Endothelial cell of umbilical vein (primary cell): Measurements from ENCODE around the gene CRKL. TPM values are rescaled to one million over a fixed set of nuclear protein-coding genes. Genes with fewer than 3 reads are reported as not detected.
A peak's percentile ranks its signal among the peaks of the same experiment; 100 is the strongest.

ENCODE experiments used
- BruUV-seq: library from RNA; stranded (reverse); fragments of 400-500 nt; replicated peaks from 2 replicates; lab custom pipeline; 2021; lab: Mats Ljungman, UMichigan
- CTCF ChIA-PET: fragments of 300-600, 350-600 bp; sonication (Branson Sonifier 250); formaldehyde crosslinking; loops from one replicate; lab custom pipeline; 2021; ENCODE audit warnings: antibody characterized with exemption, inconsistent platforms; lab: Charles Lee
- POLR2A ChIA-PET: fragments of 300-600, 350-600 bp; sonication (Branson Sonifier 250); formaldehyde crosslinking; loops from one replicate; lab custom pipeline; 2021; ENCODE audit warnings: antibody characterized with exemption, inconsistent platforms; lab: Charles Lee
- DNase-seq: peaks from one replicate; pipeline ENCODE4 v3.0.0-alpha.2; 2011; ENCODE audit warnings: low read depth, low spot score
- FAIRE-seq: peaks from 2 replicates; lab custom pipeline; 2011; peaks lifted over from hg19 to GRCh38; lab: Jason Lieb, UNC
- H2AFZ ChIP-seq: 2 replicates; pipeline ENCODE4 v1.6.0; 2012; ENCODE audit warnings: low read depth, low read length, control low read depth, inconsistent platforms
- H3K27ac ChIP-seq: 2 replicates; pipeline ENCODE4 v1.5.1; 2011; ENCODE audit warnings: low read depth, mild to moderate bottlenecking, control low read depth, low read length, moderate library complexity; ENCODE audit not compliant: insufficient read depth
- H3K27me3 ChIP-seq, 2 experiments: 2 replicates each; pipeline versions ENCODE4 v1.6.0 to v1.6.1; 2011; ENCODE audit warnings: low read length in 2 of 2, mixed read lengths in 1 of 2; ENCODE audit not compliant: control insufficient read depth in 2 of 2, insufficient read depth in 2 of 2
- H3K36me3 ChIP-seq, 2 experiments: 2 replicates in 1 of 2; 3 replicates in 1 of 2; pipeline ENCODE4 v1.5.1; 2011; ENCODE audit warnings: low read length in 2 of 2, mild to moderate bottlenecking in 1 of 2, moderate library complexity in 1 of 2; ENCODE audit not compliant: control insufficient read depth in 2 of 2, insufficient read depth in 2 of 2; ENCODE audit errors: extremely low read depth in 1 of 2
- H3K4me1 ChIP-seq: 3 replicates; pipeline ENCODE4 v1.5.1; 2011; ENCODE audit warnings: mild to moderate bottlenecking, low read length; ENCODE audit not compliant: control insufficient read depth, insufficient read depth; ENCODE audit errors: extremely low read depth
- H3K4me2 ChIP-seq: 2 replicates; pipeline ENCODE4 v1.6.1; 2011; ENCODE audit warnings: low read length, control low read depth, mixed read lengths; ENCODE audit not compliant: insufficient read depth
- H3K4me3 ChIP-seq, 3 experiments: fragments of 200-600 bp in 1 of 3; sonication (generic), shearing (Covaris generic) in 1 of 3; replicated peaks in 1 of 3; 2 replicates each; pipeline ENCODE4 v1.5.1; 2011 to 2016; ENCODE audit warnings: control low read depth in 3 of 3, low read length in 3 of 3, mild to moderate bottlenecking in 2 of 3, inconsistent platforms in 1 of 3, low read depth in 1 of 3, moderate library complexity in 1 of 3; ENCODE audit not compliant: insufficient read depth in 1 of 3
- H3K79me2 ChIP-seq: 2 replicates; pipeline ENCODE4 v1.6.0; 2012; ENCODE audit warnings: low read length, inconsistent platforms; ENCODE audit not compliant: control insufficient read depth, insufficient read depth
- H3K9ac ChIP-seq: replicated peaks from 2 replicates; pipeline ENCODE3; 2011; ENCODE audit warnings: low read length, control low read depth; ENCODE audit not compliant: insufficient read depth; ENCODE audit errors: extremely low read depth
- H3K9me1 ChIP-seq: replicated peaks from 3 replicates; pipeline ENCODE4 v1.6.0; 2011; ENCODE audit warnings: mild to moderate bottlenecking, low read length; ENCODE audit not compliant: control insufficient read depth, insufficient read depth; ENCODE audit errors: extremely low read depth
- H3K9me3 ChIP-seq: replicated peaks from 2 replicates; pipeline ENCODE4 v1.5.1; 2012; ENCODE audit warnings: low read length, inconsistent platforms; ENCODE audit not compliant: control insufficient read depth, insufficient read depth
- H4K20me1 ChIP-seq: replicated peaks from 2 replicates; pipeline ENCODE3; 2011; ENCODE audit warnings: mild to moderate bottlenecking, low read length; ENCODE audit not compliant: control insufficient read depth, insufficient read depth; ENCODE audit errors: extremely low read depth
- EZH2 ChIP-seq: IDR thresholded peaks from 2 replicates; pipeline ENCODE4 v1.6.1; 2012; ENCODE audit warnings: borderline replicate concordance, low read depth, mild to moderate bottlenecking, moderate library complexity, low read length, inconsistent platforms; ENCODE audit not compliant: severe bottlenecking
- FOS ChIP-seq: IDR thresholded peaks from 2 replicates; pipeline ENCODE4 v1.6.1; 2011; ENCODE audit warnings: mild to moderate bottlenecking, low read length, moderate library complexity, borderline replicate concordance; ENCODE audit not compliant: insufficient read depth
- GATA2 ChIP-seq: IDR thresholded peaks from 2 replicates; pipeline ENCODE4 v1.7.0; 2011; ENCODE audit warnings: low read depth, mild to moderate bottlenecking, moderate library complexity, mixed read lengths, low read length; ENCODE audit not compliant: insufficient read length, insufficient read depth
- JUN ChIP-seq: IDR thresholded peaks from 2 replicates; pipeline ENCODE4 v1.6.1; 2011; ENCODE audit warnings: borderline replicate concordance, low read depth; ENCODE audit not compliant: insufficient read length, insufficient read depth
- MAX ChIP-seq: IDR thresholded peaks from 2 replicates; pipeline ENCODE4 v1.6.1; 2011; ENCODE audit not compliant: insufficient read depth, insufficient read length
- MYC ChIP-seq: IDR thresholded peaks from one replicate; pipeline ENCODE4 v1.6.1; 2011; ENCODE audit warnings: mild to moderate bottlenecking, low read depth, low read length
- POLR2A ChIP-seq: IDR thresholded peaks from 2 replicates; pipeline ENCODE4 v1.6.1; 2012; ENCODE audit warnings: low read depth, mild to moderate bottlenecking, control low read depth, low read length
- POLR2AphosphoS5 ChIP-seq: IDR thresholded peaks from 2 replicates; pipeline ENCODE4 v1.6.1; 2012; ENCODE audit warnings: low read depth, mild to moderate bottlenecking, control low read depth, low read length, moderate library complexity; ENCODE audit not compliant: insufficient read depth
- dilution Hi-C: fragments of 300-500 bp; cut with MboI; formaldehyde crosslinking; loops from one replicate; pipeline ENCODE4 v1.15.0; 2019; ENCODE audit warnings: low sequenced_read_pairs; ENCODE audit not compliant: extremely low pct_ligation_motif_present
- intact Hi-C: fragments of 100-400 bp; cut with micrococcal nuclease; formaldehyde crosslinking; loops from one replicate; pipeline ENCODE4 v1.10.0; 2022
- polyA plus RNA-seq, 4 experiments: library from polyadenylated mRNA; depleted of rRNA in 3 of 4; stranded (reverse) in 3 of 4; unstranded in 1 of 4; fragments of >200 nt; gene quantifications; 2 replicates each; pipeline versions ENCODE4 v1.2.1 to v1.2.3, GENCODE V29; 2011 to 2012; ENCODE audit warnings: missing spikeins in 1 of 4
- total RNA-seq: library from RNA; stranded (reverse); gene quantifications from 2 replicates; pipeline ENCODE4 v1.2.3, GENCODE V29; 2021

Gene CRKL
- total and polyA plus RNA-seq, 2 donors (not counting 3 experiments of a cell fraction or from before 2014, with no cell fraction given): 18.0 to 50.6 TPM

- Histone ChIP-seq H3K27ac (no peak overlapping the region), H2AFZ (no peak overlapping the region), H3K9me1 (no peaks in the 10 kb centered on the region), H3K9me3 (no peaks in the 10 kb centered on the region), H3K9ac (no peak overlapping the region), H4K20me1 (no peaks in the 10 kb centered on the region), H3K4me3 (no peak overlapping the region), H3K36me3 (peaks cover 10 to 14% of the 10 kb centered on the region in 2 experiments), H3K4me2 (no peak overlapping the region), H3K4me1 (peaks cover 3% of the 10 kb centered on the region), H3K79me2 (no peaks in the 10 kb centered on the region), H3K27me3 (no peaks in the 10 kb centered on the region)
- FAIRE-seq (peak; percentile 66), DNase-seq (no peak)
- ChIA-PET CTCF (no interaction called here), POLR2A (no interaction called here)
- dilution Hi-C loops (no loop called here), intact Hi-C loops (loop anchor here (5.0 kb wide), 1 partner anchor 115 kb away; the partner anchor contains the start of gene THAP7)
- TF ChIP-seq MAX (no peak), GATA2 (no peak), EZH2 (no peak), MYC (no peak), FOS (peak; percentile 16), POLR2A (no peak), JUN (no peak), POLR2AphosphoS5 (no peak)
- BruUV-seq: no TSS peak
Observed at GRCh38 chr22:20887375-20887774, 29.8 kb upstream of the CRKL start.
